ENCODE measurements around the gene FGF3.
A peak's percentile ranks its signal among the peaks of the same experiment; 100 is the strongest.
"Not testable (repeated sequence)": the region's sequence is repeated elsewhere in the genome, so short reads cannot be mapped to it uniquely, and the experiment has no call there.

Gene FGF3

GRCh38 chr11:69802590-69802989 is 16.6 kb downstream of the FGF3 start:
- no peak for DNase-seq

- DNase-seq: peak; percentile 68
Observed at GRCh38 chr11:69801513-69802335, 17.5 kb downstream of the FGF3 start.

GRCh38 chr11:69800278-69800677 is 18.9 kb downstream of the FGF3 start:
- DNase-seq: no peak

GRCh38 chr11:69799582-69799981 is 19.6 kb downstream of the FGF3 start:
- DNase-seq: no peak

DNA sequence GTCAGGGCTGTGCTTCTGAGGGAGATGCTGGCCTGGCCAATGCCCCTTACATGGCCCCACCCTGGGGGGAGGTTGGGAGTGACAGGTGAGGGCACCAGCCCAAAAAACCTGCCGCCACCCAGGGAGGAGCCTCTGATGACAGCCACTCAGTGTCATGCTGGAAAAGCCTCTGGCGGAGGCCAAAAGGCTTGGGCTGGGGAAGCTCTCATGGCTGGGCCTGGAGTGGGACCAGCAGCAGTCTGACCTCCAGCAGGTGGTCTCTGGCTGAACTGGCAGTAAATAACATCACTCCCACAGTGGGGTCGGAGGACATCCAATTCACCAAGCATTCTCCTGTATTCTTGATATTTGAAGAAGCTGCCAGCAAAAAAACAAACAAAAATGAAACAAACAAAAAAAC is 20.1 kb downstream of the FGF3 start:
- DNase-seq: no peak

DNA sequence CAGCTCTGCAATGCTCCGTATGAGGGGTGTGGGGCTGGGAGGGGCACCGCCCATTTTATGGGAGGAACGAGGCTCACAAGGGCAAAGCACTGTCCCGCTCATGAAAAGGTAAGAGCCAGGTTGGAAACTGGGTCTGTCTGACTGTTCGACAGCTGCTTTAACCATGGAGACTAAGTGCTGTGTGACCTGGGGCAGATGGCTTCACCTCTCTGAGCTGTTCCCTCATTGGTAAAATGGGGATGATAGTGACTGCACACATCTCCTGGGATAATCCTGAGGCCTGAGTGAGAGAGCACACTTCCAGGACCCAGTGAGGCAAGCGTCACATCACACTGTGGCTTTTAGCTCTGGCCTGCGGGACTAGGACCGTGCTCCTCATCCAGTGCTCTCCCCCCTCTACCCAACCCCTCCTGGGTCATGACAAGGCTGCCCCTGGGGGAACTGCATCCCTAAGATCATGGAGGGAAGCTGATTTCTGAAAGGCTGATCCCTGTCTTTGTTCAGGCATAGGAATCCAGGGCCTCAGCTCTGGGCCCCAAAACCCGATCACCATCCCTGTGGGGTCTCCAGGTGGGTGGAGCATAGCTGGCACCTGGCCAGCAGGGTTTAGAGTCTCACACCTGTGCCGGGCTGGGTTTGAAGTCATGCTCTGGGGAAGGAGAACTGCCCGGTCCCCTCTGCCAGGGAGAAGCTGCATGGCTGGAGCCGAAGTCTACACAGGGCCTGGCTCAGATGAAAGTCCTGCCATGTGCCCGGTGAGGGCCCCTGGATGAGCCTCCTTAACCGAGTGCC is 21.3 kb downstream of the FGF3 start:
- no peak for DNase-seq

GRCh38 chr11:69797156-69797555 is 22.1 kb downstream of the FGF3 start:
- no peak for DNase-seq

GRCh38 chr11:69796063-69796462 is 23.2 kb downstream of the FGF3 start:
- DNase-seq: no peak

DNA sequence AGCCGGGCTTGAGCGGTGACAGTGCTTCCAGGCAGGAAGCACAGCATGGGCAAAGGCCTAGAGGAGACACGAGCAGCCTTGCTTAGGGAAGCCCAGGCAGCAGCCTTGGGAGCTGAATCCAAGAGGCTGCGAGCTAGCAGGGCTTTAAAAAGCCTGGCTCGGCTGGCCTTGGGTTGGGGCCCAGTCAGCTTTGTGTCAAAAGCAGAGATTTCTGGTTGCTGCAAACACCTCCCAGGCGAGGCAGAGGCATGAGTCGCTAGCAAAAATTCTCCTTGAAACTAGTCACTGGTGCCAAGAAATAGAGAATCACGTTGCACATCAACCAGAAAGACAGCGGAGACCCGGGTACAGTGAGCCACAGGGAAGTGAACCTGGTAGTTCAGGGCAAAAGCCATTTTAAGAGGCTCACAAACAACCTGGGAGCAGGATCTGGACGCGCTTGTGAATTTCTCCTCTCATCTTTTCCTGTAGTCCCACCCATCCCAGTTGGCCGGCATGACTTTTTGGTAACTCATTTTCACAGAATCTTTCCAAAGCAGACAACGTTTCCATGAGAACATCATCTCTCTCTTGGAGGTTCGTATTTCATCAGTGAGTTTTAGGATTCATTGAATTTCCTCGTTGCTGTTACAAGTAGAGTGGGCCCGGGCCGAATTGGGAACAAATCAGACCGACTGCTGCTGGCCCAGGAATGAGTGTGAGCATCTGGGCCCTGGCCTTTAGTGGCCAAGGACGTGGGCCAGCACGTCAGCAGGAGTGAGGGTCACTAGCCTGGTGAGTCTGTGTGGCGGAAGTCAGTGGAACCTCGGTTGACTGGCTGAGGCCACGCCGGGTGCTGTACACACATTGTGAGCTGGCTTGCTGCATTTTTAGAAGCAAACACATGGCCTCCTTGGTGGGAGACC is 27.7 kb downstream of the FGF3 start:
- no peak for DNase-seq

DNA sequence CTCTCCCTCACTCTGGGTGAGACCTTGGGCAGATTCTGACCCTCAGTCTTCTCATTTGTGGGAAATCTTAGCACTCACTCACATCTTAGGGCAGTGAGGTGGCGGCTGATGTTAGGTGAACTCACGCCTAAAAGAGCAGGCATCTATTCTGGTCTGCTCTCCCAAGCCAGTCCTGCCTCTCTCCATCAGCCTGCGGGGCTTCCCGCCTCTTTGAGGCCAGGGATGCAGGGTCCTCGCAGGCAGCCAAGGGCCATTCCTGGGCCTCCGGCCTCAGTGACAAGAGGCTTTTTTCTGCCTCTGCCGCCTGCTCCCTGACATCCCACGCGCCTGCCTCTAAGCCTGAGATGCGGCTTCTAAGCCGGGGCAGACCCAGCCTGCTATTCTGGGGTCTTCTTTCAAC is 30.3 kb downstream of the FGF3 start:
- no peak for DNase-seq

DNA sequence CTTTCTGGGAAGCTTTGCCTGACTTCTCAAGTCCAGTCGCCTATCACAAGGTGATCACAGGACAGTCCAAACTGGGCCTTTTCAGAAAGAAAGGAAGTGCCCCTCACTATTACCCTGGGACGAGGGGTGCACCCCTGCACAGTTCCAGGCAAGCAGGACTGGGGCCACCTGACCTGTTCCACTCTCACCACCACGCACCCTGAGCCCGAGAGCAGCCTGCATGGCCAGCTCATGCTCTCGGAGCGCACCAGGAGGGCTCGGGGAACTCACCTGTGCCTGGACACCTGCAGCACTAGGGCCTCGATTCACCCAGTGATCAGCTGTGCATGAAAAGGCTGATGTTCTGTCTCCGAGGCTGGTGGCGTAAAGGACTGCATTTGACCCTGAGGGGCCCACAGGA is 31.3 kb downstream of the FGF3 start:
- no peak for DNase-seq

DNA sequence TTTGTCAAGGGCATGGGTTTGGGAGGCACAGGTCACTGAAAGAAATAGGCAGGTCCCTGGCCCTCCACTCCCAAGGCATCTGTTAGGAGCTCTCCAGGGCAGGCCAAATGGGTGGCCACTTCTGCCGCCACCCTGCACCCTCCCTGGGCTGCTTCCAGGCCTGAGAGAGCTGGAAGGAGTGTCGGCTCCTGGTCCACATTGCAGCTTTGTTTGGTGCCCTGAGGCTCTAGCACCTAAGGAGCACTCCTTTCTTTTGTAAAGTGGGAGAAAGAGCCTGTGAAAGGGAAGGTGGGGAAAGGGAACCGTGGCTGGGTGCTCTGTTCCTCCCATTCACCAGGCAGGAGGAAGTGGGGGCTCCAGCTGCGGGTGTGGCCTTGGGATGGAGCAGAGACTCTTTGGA is 31.8 kb downstream of the FGF3 start:
- no peak for DNase-seq

DNA sequence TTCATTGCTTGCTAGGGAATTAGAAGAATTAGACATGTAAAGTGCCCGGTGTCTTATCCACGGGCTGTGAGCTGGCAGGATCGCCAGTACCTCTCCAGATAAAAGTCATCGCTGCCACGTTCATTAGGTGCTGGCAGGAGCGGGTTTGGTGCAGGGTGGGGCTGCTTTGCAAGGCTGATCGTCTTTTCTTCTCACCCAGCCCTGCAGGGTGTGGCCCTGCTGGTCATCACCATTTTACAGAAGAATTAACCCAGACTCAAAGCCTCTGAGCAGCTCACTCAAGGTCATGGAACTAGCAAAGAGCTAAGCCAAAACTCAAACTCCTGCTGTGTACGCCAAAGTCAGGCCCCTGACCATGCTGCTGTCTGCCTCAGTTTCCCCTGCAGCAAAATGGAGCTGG is 38.0 kb downstream of the FGF3 start:
- DNase-seq: no peak

- no peak for DNase-seq
Observed at GRCh38 chr11:69778373-69778772, 40.8 kb downstream of the FGF3 start.

GRCh38 chr11:69775163-69775755 is 44.0 kb downstream of the FGF3 start, which contains the start of gene FGF4:
Gene FGF4 (minus strand): TSS chr11:69775341. CDS start chr11:69775084, 257 bp downstream.
- peak; percentile 38 for DNase-seq

DNA sequence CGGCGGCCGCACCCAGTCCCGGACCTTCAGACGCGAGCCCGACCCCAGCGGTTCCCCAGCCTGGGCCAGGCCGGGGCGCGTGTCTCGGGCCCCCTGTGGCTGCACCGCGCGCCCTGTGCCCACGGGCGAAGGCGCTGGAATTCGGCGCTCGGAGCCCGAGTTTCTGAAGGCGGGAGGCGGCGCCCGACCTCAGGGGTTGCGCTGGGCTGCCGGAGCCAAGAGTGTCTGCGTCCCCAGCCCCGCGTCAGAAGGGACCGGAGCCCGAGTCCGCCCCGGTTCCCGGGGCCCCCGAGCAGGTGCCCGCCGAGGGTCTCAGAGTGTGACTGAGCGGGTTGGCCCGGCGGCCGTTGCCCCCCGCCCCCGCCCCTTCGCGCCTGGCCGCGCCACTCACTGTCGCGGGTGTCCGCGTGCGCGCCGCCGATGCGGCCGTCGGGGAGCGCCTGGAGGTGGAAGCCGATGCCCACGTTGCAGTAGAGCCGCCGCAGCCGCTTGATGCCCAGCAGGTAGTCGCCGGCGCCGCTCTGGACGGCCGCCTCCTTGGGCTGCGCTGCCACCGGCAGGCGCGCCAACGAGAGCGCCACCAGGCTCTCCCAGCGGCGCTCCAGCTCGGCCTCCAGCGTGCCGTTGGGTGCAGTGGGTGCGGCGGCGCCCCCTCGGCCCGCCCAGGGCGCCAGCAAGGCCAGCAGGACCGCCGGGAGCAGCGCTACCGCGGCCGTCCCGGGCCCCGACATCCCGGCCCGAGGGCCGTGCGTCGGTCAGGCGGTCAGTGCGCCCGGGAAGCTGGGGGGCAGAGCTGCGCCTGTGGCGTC is 44.7 kb downstream of the FGF3 start:
- peak; percentile 50 for DNase-seq

GRCh38 chr11:69773626-69774353 is 45.4 kb downstream of the FGF3 start:
- no peak for DNase-seq

DNA sequence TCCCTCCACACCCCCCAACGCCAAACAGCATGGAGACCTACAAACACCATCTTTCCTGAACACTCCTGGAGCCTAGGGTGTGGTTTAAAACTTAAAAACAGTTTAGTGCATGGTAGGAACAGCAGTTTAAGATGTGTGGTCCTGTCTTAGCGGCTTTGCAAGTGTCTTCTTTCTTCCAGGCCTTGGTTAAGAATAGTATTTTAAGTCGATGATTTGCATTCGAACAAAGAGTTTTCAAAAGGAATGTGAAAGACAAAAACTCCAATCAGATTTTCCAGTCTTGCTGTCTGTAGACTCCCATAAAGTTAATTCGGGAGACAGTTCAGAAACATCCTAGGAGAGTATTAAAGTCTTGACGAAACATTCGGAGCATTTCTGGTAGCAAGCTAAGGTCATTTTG is 47.8 kb downstream of the FGF3 start:
- no peak for DNase-seq

- DNase-seq: no peak
Observed at GRCh38 chr11:69770540-69770939, 48.7 kb downstream of the FGF3 start.

GRCh38 chr11:69765498-69765995 is 53.7 kb downstream of the FGF3 start:
- DNase-seq: no peak

DNA sequence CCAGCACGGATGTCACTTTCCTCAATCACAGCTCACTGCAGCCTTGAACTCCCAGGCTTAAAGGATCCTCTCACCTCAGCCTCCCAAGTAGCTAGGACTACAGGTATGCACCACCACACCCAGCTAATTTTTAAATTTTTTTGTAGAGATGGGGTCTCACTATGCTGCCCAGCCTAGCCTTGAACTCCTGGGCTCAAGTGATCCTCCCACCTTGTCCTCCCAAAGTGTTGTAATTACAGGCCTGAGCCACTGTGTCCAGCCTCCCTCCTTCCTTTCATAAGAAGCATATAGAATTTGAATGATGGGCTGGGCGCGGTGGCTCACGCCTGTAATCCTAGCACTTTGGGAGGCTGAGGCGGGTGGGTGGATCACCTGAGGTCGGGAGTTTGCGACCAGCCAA is 54.3 kb downstream of the FGF3 start:
- DNase-seq: not testable (repeated sequence)
